PFSK-1 (cell line): ENCODE measurements around the gene IGF2R.

ENCODE experiments used
- FOXP2 ChIP-seq: optimal IDR thresholded peaks from 2 replicates; pipeline ENCODE3; 2011; ENCODE audit warnings: borderline replicate concordance, control low read depth, inconsistent platforms; ENCODE audit not compliant: insufficient read depth; ENCODE audit errors: extremely low read length, extremely low read depth
- POLR2AphosphoS5 ChIP-seq: IDR thresholded peaks from 2 replicates; pipeline ENCODE4 v1.6.1; 2012; ENCODE audit warnings: low read depth, mild to moderate bottlenecking, control low read depth, low read length, moderate library complexity
- REST ChIP-seq, 2 experiments: IDR thresholded peaks; 2 replicates each; pipeline versions ENCODE4 v1.6.1 to v1.8.0; 2011 to 2012; ENCODE audit warnings: low read depth in 2 of 2, low read length in 2 of 2, control low read depth in 1 of 2, inconsistent platforms in 1 of 2, mild to moderate bottlenecking in 1 of 2, moderate library complexity in 1 of 2; ENCODE audit not compliant: insufficient read depth in 1 of 2
- SIN3A ChIP-seq: IDR thresholded peaks from 2 replicates; pipeline ENCODE4 v1.6.1; 2012; ENCODE audit warnings: mild to moderate bottlenecking, low read length, moderate library complexity, borderline replicate concordance; ENCODE audit not compliant: insufficient read depth
- TAF1 ChIP-seq: IDR thresholded peaks from 2 replicates; pipeline ENCODE4 v1.6.1; 2012; ENCODE audit warnings: low read length, control low read depth, borderline replicate concordance; ENCODE audit not compliant: insufficient read depth

DNA sequence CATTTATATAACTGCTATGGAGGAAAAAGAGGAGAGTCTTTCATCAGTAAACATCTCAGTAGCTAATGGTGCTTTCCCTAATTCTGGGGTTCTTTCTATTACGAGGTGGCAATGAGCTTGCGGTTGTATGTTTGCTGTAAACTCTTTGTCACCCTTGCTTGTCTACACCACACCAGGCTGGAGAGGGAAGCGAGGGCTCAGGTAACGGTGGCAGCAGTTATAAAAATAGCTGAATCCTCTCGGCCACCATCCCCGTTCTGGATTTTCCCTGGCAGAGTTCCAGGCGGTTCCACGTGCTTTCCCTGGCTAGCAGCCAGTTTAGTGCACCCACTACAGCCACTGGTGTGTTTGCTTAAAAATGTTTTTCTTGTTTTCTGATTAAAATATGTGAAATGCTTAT, 39.1 kb upstream of the IGF2R start:
- no peak for TF ChIP-seq POLR2AphosphoS5
- TF ChIP-seq REST (IDR thresholded peaks at IDR 0.05; ENCODE audit: insufficient read depth in 1 of 2, low read depth in 2 of 2, low read length in 2 of 2): no peak
- TF ChIP-seq SIN3A: no peak
- no peak for TF ChIP-seq TAF1
- TF ChIP-seq FOXP2: no peak
